GM13977 (cell line): ENCODE data around the gene PSEN2.

ENCODE experiments used
- DNase-seq: peaks from one replicate; pipeline ENCODE4 v3.0.0; 2012; ENCODE audit warnings: low spot score
- in situ Hi-C: fragments of 300-500 bp; cut with MboI; formaldehyde crosslinking; loops from one replicate; pipeline ENCODE4 v1.12.0; 2022; ENCODE audit warnings: low sequenced_read_pairs, low pct_unique_long_range_greater_than_20kb, mixed read lengths, inconsistent platforms; ENCODE audit not compliant: unreplicated experiment
- TF ChIP-seq, protein P1 (sequence below): IDR thresholded peaks from 2 replicates; pipeline ENCODE4 v1.5.1; 2012; ENCODE audit warnings: mild to moderate bottlenecking, control low read depth; ENCODE audit not compliant: insufficient read depth; ENCODE audit errors: extremely low read depth, missing control alignments

Gene PSEN2

DNA sequence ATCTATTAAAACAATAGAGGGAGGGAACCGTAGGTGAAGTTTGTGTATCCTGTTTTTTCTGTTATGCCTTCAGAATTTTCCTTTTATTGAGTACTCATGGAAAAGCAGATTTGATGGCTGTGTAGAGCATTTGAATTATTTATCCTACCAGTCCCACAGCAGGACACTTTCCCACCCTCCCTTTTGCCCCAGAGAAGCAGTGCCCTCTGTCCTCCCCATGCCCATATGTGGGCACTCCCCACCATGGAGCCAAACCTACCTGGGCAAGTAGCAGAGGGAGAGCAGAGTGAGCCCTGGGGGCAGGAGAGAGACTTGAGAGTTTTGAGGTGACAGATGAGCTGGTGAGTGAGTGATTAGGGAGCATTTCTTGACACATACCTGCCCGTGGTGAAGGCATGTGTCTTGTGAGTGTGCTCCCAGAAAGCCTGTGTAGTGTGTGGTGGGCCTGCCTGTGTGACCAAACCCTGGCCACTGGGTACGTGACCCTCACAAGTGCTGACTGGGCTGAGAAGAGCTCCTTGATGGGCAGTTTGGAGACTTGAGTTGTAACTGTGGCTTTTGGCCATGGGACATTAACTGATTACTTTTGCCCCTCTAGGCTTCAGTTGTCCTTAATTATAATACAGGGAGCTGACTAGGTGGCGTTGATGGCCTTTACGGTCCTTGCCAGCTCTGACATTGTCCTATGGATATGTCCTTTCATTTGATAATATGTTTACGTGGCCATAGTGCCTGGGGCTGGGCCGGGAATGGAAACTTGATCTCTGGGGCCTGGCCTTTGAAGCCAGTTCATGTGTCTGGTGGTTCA is 3.6 kb downstream of the PSEN2 start:
- TF ChIP-seq, protein P1, sequence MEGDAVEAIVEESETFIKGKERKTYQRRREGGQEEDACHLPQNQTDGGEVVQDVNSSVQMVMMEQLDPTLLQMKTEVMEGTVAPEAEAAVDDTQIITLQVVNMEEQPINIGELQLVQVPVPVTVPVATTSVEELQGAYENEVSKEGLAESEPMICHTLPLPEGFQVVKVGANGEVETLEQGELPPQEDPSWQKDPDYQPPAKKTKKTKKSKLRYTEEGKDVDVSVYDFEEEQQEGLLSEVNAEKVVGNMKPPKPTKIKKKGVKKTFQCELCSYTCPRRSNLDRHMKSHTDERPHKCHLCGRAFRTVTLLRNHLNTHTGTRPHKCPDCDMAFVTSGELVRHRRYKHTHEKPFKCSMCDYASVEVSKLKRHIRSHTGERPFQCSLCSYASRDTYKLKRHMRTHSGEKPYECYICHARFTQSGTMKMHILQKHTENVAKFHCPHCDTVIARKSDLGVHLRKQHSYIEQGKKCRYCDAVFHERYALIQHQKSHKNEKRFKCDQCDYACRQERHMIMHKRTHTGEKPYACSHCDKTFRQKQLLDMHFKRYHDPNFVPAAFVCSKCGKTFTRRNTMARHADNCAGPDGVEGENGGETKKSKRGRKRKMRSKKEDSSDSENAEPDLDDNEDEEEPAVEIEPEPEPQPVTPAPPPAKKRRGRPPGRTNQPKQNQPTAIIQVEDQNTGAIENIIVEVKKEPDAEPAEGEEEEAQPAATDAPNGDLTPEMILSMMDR: no peak
- no peak for DNase-seq
- in situ Hi-C loops: no loop called here

- in situ Hi-C loops: no loop called here
- DNase-seq: no peak
- TF ChIP-seq, protein P1: no peak
These were observed 4.4 kb downstream of the PSEN2 start for GRCh38 chr1:226874579-226875425.

DNA sequence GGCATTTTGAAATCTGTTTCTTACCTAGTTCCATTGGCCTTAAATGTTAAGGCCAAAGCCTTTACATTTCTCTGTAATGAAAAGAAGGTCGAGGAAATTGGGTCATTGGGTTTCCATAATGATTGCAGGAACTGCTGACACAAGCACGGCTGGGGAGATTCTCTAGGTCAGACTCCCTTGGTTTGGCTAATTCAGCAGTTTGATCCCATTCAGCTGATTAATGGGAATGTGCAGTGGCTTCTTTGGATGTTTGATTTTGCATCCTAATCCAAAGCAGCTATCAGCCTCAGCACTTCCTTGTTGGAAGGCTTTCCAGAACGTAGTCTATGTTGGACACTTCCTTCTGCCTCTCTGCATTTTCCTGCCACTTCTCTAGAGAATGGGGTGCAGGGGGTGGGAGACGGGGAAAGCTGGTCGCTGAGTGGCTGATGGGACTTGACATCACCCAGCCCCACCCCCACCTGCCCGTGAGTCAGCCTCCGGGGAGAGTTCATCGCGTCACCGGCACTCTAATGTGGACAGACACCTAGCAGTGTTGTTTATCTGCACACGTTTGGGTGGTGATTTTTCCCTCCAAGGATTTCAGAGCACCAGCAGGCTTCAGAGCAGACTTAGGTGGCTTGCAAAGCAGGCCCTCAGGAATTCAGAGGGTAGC is 5.4 kb downstream of the PSEN2 start:
- DNase-seq: no peak
- in situ Hi-C loops: no loop called here
- TF ChIP-seq, protein P1: no peak

- TF ChIP-seq, protein P1: no peak
- in situ Hi-C loops: no loop called here
- DNase-seq: no peak
These were observed 7.3 kb downstream of the PSEN2 start for GRCh38 chr1:226877669-226878068.

DNA sequence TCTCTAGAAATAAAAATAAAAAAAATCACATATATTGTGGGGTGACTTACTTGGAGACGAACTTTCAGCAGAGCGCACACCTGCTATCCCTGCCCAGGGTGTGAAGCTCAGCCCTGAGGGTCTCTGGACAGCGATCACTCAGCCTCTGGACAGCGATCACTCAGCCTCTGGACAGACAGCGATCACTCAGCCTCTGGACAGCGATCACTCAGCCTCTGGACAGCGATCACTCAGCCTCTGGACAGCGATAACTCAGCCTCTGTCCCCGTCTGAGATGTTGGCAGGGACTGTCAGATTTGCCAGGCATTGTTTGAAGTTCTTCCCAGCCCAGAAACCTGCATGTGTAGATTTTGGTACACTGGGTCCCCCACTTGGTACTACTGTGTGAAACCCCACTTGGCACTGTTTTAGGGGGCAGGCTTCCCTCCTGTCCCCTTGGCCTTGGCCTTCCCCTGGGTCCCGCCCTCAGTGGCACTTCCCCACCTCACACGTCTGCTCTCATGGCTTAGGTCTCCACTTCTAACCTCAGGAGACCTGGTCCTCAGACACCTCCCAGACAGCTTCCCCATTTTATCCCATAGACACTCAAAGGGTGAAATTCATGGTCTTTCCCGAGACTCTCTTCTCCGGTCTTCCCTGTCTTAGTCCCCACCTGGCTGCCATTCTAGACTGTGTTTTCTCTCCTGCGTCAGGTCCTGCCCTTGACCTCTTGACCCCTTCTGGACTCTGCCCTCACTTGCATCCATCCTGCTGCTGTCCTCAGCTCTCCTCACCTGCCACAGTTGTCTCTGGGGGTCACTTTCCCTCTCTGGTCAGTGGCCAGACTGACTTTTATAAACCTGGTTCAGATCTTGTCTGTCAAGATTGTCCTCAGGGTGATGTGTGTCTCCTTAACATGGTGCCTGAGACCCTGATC is 10.2 kb downstream of the PSEN2 start:
- no peak for DNase-seq
- TF ChIP-seq, protein P1: no peak
- in situ Hi-C loops: no loop called here
